ENCODE data around the gene RLN3.
"Not testable (repeated sequence)": the region's sequence is repeated elsewhere in the genome, so short reads cannot be mapped to it uniquely, and the experiment has no call there.

RLN3 gene

DNA sequence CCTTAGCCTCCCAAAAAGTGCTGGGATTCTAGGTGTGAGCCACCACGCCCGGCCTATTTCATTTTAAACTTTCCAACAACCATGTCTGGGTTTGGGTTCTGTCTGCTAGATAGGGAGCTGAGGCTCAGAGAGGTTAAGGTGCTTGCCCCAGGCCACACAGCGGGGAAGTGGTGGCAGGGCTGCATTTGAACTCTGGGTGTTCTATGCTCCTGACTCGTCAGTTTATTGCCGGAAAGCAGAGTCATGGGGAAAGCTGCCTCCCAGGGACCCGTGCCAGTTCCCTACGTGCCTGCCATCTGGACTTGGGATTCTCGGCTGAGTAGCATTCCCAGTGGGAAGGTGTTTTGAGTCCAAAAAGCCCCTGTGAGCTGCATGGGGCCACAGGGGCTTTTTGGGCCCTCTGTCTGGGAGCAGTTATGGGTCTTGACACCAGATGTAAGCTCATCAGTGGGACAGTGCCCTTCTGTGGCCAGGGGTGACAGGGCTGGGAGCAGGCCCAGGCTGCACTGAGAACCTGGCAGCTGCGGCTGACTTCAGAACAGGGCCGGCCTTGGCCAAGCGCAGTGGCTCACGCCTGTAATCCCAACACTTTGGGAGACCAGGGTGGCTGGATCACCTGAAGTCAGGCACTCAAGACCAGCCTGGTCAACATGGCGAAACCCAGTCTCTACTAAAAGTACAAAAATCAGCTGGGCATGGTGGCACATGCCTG lies 32.8 kb upstream of the RLN3 start:
- no peak for DNase-seq (ENCODE audit: low read depth in 2 of 2)

DNA sequence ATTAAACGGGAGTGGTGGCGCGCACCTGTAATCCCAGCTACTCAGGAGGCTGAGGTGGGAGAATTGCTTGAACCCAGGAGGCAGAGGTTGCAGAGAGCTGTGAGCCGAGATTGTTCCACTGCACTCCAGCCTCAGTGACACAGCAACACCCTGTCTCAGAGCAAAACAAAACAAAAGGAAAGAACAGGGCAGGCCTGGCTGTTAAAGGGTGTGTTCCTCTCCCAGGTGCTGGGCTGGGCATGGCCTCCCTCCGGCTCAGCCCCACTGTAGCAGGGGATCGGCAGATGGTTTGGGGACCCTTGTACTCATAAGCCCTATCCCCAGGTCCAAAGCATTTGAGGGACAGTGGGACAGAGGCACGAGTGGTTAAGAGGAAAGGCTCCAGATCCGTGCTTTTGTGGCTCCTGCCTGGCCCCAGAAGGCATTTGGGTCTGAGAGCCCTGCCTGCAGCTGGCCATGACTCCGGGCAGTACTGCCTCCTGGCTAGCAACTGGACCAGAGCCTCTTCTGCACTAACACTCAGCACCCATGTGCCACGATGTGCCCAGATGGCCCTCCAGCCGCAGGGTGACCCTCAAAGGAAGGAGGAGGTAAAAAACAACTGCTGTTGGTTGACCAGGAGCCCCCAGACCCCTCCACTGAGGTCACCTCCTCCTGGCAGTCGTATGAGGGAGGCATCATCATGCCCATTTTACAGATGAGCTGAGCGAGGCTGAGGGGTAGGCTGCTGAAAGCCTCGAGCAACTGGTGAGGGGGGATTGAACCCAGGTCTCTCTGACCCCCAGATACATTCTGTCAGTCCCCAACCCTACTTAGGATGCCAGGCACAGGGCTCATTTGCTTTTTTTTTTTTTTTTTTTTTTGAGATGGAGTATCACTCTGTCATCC lies 31.8 kb upstream of the RLN3 start:
- DNase-seq (ENCODE audit: low read depth in 2 of 2): no peak

DNA sequence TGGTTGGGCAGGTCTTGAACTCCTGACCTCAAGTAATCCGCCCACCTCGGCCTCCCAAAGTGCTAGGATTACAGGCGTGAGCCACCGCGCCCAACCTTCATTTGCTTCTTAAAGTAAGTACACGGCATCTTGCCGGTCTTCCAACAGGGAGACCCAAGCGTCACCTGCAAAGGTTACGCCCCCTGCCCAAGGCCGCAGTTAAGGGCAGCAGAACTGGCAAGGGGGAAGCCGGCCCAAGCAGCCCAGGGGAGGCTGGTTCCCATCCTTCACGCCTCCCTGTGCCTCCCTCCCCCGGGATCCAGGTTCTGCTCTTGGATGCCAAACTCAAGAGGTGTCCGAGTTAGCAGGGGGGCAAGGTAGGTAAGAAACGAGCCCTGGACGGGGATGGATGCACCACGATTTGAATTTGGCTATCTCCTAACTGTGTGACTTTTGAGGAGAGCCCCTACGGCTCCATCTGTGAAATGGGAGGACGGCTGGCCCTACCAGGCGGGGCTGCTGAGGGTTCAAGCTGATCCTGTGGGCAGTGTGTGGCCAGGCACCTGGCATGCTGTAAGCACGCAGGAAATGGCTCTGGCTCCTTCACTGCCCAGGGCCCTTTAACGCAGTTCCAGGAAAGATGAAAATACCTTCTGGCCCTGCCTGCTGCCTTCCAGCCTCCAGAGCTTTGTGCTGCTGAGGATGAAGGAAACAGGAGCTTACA lies 30.9 kb upstream of the RLN3 start:
- DNase-seq (ENCODE audit: low read depth in 2 of 2): no peak

DNA sequence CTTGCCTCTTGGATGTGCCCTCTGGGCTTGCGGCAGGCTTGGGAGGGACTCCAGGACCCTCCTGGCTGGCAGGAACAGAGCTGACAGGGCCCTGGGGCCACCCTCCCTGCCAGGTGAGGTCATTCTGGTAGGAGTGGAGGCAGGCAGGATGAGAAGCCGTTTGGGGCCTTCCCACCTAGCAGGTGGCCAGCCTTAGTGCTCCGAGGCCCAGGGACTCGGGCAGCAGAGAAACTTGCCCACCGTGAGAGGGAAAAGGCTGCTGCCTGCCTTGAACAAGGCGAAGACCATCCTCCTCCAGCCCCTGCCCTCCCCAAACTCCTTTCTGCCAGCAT lies 30.4 kb upstream of the RLN3 start:
- DNase-seq (ENCODE audit: low read depth in 2 of 2): no peak

DNA sequence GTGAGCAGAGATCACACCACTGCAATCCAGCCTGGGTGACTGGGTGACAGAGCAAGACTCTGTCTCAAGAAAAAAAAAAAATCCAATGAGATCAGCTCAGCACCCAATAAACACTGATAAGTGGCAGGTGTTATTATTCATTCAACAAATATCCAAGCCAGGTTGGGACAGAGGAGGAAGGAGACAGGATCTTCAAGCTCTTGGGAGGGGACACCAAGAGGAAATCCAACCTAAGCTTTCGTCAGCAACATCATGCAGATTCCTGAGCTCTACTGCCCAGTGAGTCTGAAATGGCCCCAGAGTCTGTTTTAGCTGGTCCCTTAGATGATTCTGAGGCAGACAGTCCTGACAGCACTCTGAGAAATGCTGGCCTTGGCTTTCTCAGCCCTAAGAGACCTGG lies 29.5 kb upstream of the RLN3 start:
- DNase-seq (ENCODE audit: low read depth in 2 of 2): no peak

DNA sequence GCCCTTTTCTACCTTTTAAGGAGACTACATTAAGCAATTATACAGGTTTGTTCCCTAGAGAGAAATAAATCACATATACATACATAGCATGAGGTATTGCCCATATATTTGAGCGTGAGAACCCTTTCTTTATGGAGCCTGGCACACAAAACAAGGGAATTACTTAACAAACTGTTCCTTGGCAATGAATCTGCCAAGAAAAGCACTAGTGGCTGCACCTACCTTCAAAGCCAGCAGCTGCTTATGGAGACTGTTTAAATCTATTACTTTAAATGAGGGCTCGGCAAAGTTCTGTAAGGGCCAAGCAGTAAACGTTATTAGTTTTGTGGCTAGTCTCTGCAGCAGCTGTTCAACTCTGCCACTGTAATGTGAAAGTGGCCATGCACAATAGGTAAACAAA lies 28.9 kb upstream of the RLN3 start:
- no peak for DNase-seq (ENCODE audit: low read depth in 2 of 2)

- no peak for DNase-seq (ENCODE audit: low read depth in 2 of 2)
These were observed 27.1 kb upstream of the RLN3 start for GRCh38 chr19:14000691-14001375.

GRCh38 chr19:14002571-14003250 lies 25.2 kb upstream of the RLN3 start:
- DNase-seq (ENCODE audit: low read depth in 2 of 2): no peak

DNA sequence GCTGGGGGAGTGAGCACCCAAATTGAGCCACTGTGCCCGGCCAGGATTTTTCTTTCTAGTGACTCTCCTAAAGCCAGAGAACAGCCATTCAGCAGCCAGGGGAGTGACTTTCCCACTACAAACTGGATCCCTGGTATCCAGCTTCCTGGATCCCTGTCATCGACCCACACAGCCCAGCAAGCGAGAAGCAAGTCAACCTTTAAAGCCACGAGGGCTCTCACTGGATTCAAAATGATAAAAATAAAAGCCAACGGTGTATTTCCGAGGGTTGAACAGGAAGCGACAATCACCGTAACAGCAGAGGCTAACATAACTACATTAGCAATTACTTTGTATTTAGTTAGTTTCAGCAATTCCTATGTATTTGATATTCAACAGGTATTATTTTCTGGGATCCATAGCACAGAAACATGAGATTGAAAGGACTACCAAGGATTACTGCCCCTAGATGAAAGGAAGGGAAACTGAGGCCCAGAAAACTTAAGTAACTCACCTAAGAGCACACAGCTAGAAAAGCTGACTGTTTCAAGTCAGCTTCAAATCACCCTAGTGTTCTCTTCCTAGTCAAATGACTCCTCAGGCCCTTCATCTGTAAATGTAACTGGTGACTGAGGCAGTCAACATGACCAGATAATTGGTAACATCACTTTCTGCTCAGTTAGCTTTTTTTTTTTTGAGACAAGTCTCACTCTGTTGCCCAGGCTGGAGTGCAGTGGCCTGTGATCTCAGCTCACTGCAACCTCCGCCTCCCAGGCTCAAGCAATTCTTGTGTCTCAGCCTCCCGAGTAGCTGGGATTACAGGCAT lies 24.5 kb upstream of the RLN3 start:
- DNase-seq (ENCODE audit: low read depth in 2 of 2): no peak

DNA sequence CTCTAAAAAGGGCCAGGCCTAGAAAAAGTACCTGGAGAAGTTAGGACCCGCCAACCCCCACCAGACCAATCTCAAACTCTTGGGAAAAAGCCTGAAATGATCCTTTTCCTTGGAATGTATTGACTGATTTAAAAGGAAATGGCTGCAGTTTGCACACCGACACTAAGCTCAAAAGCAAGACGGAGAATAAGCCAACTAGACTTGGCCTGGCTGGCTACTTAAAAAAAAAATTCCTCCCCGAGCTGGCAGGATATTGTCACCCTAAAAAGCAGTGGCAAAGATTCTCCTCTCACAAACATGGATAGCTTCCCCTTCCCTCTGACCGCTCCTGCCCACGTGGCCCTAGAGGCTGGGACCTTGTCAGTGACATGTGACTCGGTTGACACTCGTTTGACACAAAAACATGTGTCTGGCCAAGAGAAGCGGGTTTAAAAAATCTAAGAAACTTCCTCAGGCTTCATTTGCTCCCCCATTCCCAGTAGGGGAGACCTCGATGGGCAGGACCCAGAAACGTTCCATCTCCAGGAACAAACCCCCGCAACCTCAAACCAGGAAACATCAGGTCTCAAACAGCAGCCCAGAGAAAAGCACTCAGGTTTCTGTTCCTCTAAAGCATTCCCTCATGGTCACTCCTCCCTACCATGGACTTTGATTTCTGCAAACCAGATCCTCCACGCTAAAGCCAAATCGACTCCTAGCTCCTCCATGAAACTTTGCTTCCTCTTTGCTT lies 23.2 kb upstream of the RLN3 start:
- no peak for DNase-seq (ENCODE audit: low read depth in 2 of 2)

GRCh38 chr19:14005349-14006084 lies 22.4 kb upstream of the RLN3 start:
- DNase-seq (ENCODE audit: low read depth in 2 of 2): peak; percentile 62 to 70

- DNase-seq (ENCODE audit: low read depth in 2 of 2): peak; percentile 100
These were observed 21.7 kb upstream of the RLN3 start, which contains the start of gene RFX1 for GRCh38 chr19:14006085-14006765. RFX1 (minus strand) TSS chr19:14006320; CDS start chr19:13993843, 12,477 bp downstream.

DNA sequence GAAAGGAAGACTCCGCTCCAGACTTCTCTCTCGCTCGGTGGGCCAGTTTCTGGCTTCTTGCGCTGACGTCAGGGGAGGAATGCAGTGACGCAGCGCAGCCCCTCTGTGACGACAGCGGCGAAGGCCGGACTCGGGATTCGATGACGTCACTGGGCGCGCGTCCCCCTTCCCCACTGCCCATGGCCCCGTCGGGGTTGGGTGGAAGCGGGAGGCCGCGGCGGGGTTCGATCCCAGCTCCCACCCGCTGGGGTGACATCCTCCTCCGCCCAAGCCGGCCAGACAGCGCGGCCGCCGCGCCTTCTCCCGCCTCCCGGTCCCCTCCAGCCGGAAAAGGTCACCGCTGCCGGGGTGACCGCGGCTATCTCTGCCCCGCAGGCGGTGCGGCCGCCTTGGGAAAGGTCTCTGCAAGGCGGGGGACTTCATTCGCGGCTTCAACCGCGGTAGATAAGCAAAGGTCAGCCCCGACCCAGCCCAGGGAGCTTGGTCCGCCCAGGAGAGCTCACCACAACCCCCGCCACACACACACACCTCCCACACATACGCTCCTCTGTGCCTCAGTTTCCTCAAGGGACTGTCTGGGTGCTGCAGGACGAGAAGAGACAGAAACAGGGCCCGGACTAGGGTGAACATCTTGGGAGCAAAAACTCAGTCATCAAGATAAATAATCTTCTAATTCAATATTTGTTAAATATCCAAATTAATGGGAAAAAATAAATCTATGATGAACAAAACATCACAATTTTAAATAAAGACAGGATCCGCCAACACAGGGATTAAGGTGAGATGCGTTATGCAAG lies 21.0 kb upstream of the RLN3 start:
- DNase-seq (ENCODE audit: low read depth in 2 of 2): no peak

DNA sequence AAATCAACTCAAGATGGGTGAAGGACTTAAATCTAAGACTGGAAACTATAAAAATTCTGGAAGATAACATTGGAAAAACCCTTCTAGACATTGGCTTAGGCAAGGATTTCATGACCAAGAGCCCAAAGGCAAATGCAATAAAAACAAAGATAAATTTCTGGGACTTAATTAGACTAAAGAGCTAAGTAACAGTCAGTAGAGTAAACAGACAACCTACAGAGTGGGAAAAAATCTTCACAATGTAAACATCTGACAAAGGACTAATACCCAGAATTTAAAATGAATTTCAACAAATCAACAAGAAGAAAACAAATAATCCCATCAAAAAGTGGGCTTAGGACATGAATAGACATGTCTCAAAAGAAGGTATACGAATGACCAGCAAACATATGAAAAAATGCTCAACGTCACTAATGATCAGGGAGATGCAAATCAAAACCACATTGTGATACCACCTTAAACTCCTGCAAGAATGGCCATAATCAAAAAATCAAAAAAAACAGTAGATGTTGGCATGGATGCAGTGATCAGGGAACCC lies 15.5 kb upstream of the RLN3 start:
- no peak for DNase-seq (ENCODE audit: low read depth in 2 of 2)

GRCh38 chr19:14015524-14016035 lies 12.4 kb upstream of the RLN3 start:
- DNase-seq (ENCODE audit: low read depth in 2 of 2): no peak

DNA sequence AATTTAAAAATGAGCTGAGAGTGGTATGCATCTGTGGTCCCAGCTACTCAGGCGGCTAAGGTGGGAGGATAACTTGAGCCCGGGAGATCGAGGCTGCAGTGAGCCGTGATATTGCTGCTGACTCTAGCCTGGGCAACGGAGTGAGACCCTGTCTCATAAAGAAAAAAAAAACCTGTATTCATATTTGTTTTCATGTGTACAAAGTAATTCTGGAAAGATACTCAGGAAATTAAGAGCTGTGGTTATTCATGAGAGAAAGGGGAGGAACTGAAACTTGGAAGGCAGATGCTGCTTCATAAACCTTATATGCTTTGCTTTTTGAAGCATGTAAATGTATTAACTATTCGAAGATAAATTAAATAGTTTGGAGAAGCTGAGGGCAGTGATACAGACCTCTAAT lies 8.8 kb upstream of the RLN3 start:
- DNase-seq (ENCODE audit: low read depth in 2 of 2): no peak

GRCh38 chr19:14019739-14020138 lies 8.2 kb upstream of the RLN3 start:
- not testable (repeated sequence) for DNase-seq (ENCODE audit: low read depth in 2 of 2)

Measured in fibroblast of skin of left biceps (primary cell).